HL-60/S4 treated with retinoic acid at 250 ng/mL for 4 days and 3 days (cell line): Measurements from ENCODE around the gene SF3B2.
"Not testable (repeated sequence)": the region's sequence is repeated elsewhere in the genome, so short reads cannot be mapped to it uniquely, and the experiment has no call there.

Source experiments
- in situ Hi-C: fragments of 300-500 bp; cut with MboI; formaldehyde crosslinking; loops from 2 replicates; pipeline ENCODE4 v1.7.0; 2022; ENCODE audit warnings: low sequenced_read_pairs

Gene SF3B2

GRCh38 chr11:66051766-66052663, at the start of gene SF3B2:
TSS of gene SF3B2 (plus strand) at chr11:66052364. CDS start at chr11:66052385, 21 bp downstream.
- in situ Hi-C loops, result no loop called here

GRCh38 chr11:66002648-66003225, 49.4 kb upstream of the SF3B2 start:
- in situ Hi-C loops, result no loop called here

DNA sequence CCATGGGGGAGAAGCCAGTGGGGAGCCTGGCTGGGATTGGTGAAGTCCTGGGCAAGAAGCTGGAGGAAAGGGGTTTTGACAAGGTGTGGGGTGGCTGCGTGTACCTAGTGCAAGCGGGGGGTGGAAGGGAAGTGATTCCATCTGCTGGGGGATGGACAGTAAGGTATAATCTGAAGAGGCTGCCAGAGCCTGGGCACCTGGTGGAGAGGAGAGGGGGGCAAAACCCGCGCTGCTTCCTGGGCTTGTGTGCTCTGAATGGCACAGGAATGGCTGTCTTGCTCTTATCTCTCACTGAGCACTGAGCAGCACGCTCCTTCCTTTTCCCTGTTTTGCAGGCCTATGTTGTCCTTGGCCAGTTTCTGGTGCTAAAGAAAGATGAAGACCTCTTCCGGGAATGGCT, 48.9 kb upstream of the SF3B2 start:
- in situ Hi-C loops, result no loop called here

GRCh38 chr11:66004186-66004585, 48.0 kb upstream of the SF3B2 start:
- in situ Hi-C loops, result no loop called here

DNA sequence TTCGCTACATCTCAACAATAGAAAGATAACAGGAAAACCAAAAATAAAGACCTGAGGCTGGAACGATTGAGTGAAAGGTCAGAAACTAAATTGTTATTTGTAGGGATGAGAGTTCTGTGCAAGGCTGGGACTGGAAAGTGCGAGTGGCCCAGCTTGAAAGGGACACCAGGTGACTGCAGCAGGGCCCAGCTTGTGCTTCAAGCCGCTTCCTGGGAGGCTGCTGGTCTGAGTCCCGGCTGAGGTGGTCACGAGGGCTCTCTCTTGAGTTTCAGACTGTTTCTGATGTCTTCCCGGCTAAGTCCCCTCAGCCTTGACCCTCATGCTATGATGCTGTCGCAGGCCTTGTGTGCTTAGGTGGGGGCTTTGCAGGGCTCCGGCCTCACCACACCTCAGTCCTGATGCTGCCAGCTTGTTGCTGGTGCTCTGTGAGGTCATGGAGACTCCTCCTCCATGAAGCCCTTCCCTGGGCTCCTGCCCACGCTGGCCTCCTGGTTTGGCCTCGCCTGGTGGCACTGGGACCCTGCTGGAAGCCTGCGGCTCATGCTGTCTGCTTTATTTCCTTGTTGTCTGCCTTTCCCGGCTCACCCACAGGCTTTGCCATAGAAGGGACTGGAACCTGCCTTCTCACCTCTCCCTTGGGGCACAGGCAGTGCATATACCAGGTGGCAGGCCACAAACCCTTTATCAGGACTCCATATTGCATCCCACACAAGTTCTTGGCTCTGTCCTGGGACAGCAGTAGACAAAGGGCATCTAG, 45.9 kb upstream of the SF3B2 start:
- in situ Hi-C loops, result no loop called here

GRCh38 chr11:66006891-66007176, 45.3 kb upstream of the SF3B2 start:
- in situ Hi-C loops, result no loop called here

DNA sequence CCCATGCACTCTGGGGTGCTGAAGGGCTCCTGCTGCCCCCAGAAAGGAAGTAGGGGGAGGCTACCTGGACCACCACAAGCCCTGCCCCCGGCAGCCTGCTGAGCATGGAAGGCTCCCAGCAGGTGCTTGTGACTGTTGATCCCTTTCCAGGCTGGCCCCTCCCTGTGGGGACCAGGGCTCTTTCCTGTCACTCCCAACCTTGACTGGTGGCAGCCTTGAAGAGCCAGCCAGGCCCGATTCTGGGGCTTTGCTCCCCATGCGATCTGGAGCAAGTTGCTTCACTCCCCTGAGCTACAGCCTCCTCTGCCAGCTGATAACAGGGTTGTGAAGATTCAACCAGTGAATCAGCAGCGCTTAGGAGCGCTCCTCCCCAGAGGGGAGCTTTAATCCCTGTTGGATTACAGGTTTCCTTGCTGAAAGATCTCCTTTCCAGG, 44.9 kb upstream of the SF3B2 start:
- in situ Hi-C loops, result no loop called here

GRCh38 chr11:66008095-66008467, 44.1 kb upstream of the SF3B2 start:
- in situ Hi-C loops, result no loop called here

- in situ Hi-C loops, result no loop called here
Observed at GRCh38 chr11:66008468-66009101, 43.6 kb upstream of the SF3B2 start.

GRCh38 chr11:66010036-66010435, 42.1 kb upstream of the SF3B2 start:
- in situ Hi-C loops, result not testable (repeated sequence)

DNA sequence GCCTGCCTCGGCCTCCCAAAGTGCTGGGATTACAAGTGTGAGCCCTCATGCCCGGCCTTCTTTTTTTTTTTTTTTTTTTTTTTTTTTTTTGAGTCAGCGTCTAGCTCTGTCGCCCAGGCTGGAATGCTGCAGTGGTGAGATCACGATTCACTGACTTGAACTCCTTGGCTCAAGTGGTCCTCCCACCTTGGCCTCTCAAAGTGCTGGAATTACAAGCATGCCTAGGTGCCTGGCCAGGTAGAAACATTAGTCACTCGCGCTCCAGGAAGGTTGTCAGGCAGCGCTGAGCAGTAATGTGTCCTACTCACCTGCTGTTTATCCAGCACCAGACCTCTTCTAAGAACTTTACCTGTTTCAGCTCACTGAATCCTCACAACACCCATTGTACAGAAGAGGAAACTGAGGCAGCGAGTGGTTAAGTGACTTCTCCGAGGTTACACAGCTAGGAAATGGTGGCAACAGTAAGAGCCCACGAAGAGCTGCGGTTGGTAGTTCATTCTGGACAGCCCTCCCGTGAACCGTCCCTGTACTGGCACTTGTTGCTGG, 40.9 kb upstream of the SF3B2 start:
- in situ Hi-C loops, result no loop called here

DNA sequence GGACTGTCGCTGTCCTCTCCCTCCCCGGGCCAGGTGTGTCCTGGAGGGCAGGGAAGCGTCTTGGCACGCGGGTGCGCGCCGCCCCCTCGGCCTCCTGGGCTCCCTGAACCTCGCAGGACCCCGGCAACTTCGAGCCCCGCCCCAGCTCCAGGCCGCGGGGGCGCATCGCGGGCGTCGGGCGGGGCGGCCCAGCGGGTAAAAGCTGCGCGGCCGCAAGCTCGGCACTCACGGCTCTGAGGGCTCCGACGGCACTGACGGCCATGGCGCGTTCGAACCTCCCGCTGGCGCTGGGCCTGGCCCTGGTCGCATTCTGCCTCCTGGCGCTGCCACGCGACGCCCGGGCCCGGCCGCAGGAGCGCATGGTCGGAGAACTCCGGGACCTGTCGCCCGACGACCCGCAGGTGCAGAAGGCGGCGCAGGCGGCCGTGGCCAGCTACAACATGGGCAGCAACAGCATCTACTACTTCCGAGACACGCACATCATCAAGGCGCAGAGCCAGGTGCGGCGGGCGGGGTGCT, 40.3 kb upstream of the SF3B2 start, which contains the start of gene CST6:
CST6 (plus strand) TSS at position 224 of the 519 bp plus-strand sequence; CDS start at position 261, 37 bp downstream.
- in situ Hi-C loops, result no loop called here

- in situ Hi-C loops, result no loop called here
Observed at GRCh38 chr11:66012371-66012945, 39.7 kb upstream of the SF3B2 start.

GRCh38 chr11:66012946-66013761, 39.0 kb upstream of the SF3B2 start:
- in situ Hi-C loops, result no loop called here

GRCh38 chr11:66013762-66014100, 38.4 kb upstream of the SF3B2 start:
- in situ Hi-C loops, result no loop called here

DNA sequence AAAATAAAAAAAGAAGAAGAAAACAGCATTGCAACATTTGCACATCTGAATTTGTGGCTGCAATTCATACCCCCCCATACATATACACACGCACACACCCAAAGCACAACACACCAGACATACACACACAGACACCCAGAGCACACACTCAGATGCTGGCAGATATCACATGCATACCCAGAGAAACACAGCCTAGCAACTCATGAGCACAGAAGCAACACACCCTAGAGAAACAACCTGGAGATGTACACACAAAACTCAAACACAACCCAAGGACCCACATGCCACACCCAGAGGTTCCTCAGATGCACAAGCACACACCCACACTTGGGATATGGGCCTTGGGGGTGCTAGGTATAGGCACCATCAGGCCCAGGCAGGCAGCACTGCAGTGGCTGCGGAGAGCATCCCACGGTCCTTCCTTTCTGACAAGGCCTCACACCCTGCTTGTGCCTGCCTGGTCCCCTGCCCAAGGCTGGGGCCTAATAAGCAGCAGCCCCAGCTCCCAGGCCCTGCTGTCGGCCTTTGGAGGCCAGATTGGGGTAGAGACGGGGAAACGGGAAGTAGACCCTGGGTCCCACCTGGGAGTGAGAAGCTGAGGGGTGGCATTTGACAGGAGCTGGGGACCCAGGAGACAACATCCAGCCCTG, 37.2 kb upstream of the SF3B2 start:
- in situ Hi-C loops, result no loop called here

DNA sequence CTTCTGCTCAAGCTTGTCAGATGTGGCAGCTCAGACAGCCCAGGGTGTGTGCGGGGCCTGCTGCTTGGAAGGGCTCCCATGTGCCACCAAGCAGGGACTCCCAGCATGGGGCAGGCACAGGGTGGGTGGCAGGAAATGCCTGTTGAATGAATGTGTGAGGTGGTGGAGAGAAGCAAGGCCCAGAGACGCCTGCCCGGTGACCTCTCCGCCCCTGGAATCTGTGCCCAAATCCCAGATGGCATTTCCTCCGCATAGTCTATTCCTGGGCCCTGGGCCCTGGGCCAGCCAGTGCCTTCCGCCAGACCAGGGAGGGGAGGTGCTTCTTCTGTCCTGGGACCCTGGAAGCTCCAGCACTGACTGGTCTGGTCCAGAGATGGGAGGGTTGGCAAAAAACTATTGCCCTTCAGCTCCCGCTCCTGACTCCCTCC, 36.7 kb upstream of the SF3B2 start:
- in situ Hi-C loops, result no loop called here

DNA sequence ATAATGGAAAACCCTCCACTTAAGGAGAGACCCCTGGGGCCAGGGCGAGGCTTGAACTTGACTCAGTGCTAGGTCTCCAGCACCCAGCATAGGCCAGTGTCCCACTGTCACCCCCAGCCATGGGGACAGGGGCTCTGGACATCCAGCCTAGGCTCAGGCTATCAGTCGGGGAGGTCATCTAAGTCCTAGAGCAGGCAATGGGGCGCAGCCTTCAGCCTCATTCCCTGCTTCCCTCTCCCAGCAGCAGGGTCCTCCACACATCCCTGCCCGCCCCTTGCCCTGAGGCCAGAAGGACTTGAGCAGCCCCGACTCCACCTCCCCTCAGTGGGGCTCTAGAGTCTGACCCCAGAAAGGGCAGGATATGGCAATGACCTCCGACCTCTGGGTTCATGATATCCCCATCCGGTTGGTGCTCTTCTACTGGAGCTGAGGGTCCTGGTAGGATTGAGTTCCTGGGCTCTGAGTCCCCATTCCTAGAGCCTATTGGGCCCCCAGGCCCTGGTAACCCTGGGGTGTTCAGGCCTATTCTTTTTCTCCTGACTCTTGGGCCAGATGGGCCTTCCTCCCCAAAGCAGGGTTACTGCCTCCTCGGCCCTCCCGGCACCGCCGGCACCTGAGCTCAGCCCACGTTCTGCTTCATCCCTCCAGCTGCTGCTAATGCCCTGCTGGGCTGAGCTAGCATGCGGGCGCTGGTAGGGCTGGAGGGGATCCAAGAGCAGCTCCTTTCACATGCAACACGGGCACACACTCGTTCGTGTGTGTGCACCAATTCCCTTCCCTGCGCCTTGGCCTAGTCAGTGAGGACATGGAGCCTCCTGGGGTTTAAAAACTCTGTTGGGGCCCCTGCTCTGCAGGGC, 36.0 kb upstream of the SF3B2 start:
- in situ Hi-C loops, result no loop called here
